ENCODE data around the gene FNIP2.

GRCh38 chr4:158776106-158776505, 7.3 kb downstream of the FNIP2 start:
- no peak for TF ChIP-seq CTCF (IDR thresholded peaks at IDR 0.05 in 8 of 11, conservative IDR thresholded peaks at IDR 0.05 in 3 of 11)
- TF ChIP-seq POLR2A (IDR thresholded peaks at IDR 0.05), result no peak
